Pancreas (tissue), 10 donors: ENCODE data around the gene IARS1. TPM values are rescaled to one million over a fixed set of nuclear protein-coding genes. Genes with fewer than 3 reads are reported as not detected.

ENCODE experiments used
- ATAC-seq, 4 donors: fragments of 200-7000 bp; cut with Tn5 transposase; one replicate each; pipeline versions ENCODE4 v1.8.0 to v1.9.1; 2020; ENCODE audit warnings: mild to moderate bottlenecking in 4 of 4, moderate library complexity in 4 of 4
- DNase-seq, 6 donors: peaks; one replicate each; pipeline ENCODE4 v3.0.0-alpha.2; 2020
- FAIRE-seq: peaks from 2 replicates; lab custom pipeline; 2012; peaks lifted over from hg19 to GRCh38; lab: Jason Lieb, UNC
- H3K27ac ChIP-seq, 4 donors: fragments of 200-600 bp; sonication (generic); 1 replicate in 3 of 4; 2 replicates in 1 of 4; pipeline versions ENCODE4 v1.5.0 to v1.8.0; 2020
- H3K27me3 ChIP-seq, 4 donors: fragments of 200-600 bp; one replicate each; pipeline ENCODE4 v1.8.0; 2021
- H3K36me3 ChIP-seq, 3 donors: fragments of 200-600 bp; sonication (generic) in 1 of 3; one replicate each; pipeline versions ENCODE4 v1.5.0 to v1.8.0; 2020 to 2021
- H3K4me1 ChIP-seq, 3 donors: fragments of 200-600 bp; one replicate each; pipeline ENCODE4 v1.8.0; 2021
- H3K4me3 ChIP-seq, 4 donors: fragments of 200-600 bp; sonication (generic) in 2 of 4; one replicate each; pipeline versions ENCODE4 v1.5.0 to v1.8.0; 2020 to 2021
- H3K9me3 ChIP-seq, 4 donors: fragments of 200-600 bp; one replicate each; pipeline ENCODE4 v1.8.0; 2021
- WGBS, 2 donors: extraction: QIAGEN DNeasy Blood & Tissue Kit; methylation state at CpG; one replicate each; pipeline ENCODE4 v1.1.7; 2013; 5-methylcytosine and 5-hydroxymethylcytosine counted together
- intact Hi-C, 3 donors: fragments of 100-400 bp; cut with DNase I; formaldehyde crosslinking; loops; one replicate each; pipeline versions ENCODE4 v1.11.1 to v1.14.2; 2022
- polyA plus RNA-seq, 2 donors: library from polyadenylated mRNA; stranded (reverse); fragments of 200-250 nt; gene quantifications; one replicate each; pipeline ENCODE4 v1.2.3, GENCODE V29; 2013
- total RNA-seq, 6 donors: library from RNA; stranded (reverse); fragmentation: NEBNext Ultra II Directional in 4 of 6; extraction: Animal tissue kit (Norgen Biotek cat#: 25700) in 4 of 6; gene quantifications; one replicate each; pipeline versions ENCODE4 v1.2.1 to v1.2.4, GENCODE V29; 2021 to 2023
- TF ChIP-seq, protein P1 (sequence below), 4 donors: fragments of 200-600 bp; sonication (generic) in 3 of 4; IDR thresholded peaks; one replicate each; pipeline versions ENCODE4 v1.5.0 to v1.8.0; 2021; ENCODE audit warnings: antibody characterized with exemption in 4 of 4
- donor health status: healthy with polysubstance abuse.
- donor health status: DM: no; HTN: no; CAD: no; lungs with moderate emphysema.
- donor health status: DM: no; HTN: no; CAD: no.
- donor health status: control.
- donor health status: control.
- donor health status: Bipolar disorder and iron deficiency.
- donor health status: DM: yes; HTN: yes; CAD: no.
- donor health status: DM: no; HTN: no; CAD: no.
- donor health status: DM: no; HTN: no; CAD: no.
- donor health status: DM: yes; HTN: yes; CAD: no.

IARS1 gene
- total RNA-seq (10 to 100 TPM; 25.9 to 89.3 (median 42.2) TPM), polyA plus RNA-seq (10 to 100 TPM; 16.8 to 30.9 TPM)

DNA sequence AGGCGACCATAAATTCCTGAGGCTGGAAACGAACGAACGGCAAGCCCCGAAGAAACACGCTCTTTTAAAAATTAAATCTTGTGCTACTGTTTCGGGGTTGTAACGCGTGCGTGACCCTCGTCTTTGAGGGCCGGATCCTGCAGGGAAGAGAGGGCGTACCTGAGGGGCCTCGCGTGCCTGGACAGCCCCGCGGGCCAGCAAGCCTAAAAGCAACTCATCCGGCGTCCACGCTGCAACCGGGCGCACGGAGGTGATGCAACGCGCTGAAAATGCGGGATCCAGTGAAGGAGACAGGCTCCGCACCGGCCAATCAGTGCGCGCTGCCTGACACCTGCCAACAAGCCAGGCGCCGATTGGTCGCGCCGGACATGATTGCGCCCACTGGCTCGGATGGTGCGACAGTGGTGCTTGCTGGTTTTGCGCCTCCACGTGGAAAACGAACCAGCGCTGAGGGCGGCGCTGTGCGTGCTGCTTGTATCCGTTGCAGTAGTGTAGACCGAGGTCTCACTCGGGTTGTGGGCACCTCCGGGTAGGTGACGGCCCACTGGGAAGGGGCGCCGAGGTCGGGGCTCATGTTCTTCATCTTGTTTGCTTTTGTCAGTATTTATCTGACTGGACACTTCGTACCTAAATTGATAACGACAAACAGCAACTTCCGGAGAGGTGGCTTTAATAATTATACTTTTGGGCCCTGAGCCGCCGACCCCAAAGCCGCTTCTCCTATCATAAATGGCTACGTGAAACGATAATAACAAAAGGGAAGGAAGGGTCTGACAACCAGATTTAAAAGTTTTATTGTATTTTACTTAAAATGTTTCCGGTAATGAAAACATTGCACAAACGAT lies at the start of gene IARS1:
Gene IARS1, minus strand, starts transcription at position 246 of the 845 bp plus-strand sequence. CDS start 4,278 bp downstream, outside the sequence.
- H3K27me3 ChIP-seq: no peaks in the 10 kb centered on the region
- H3K27ac ChIP-seq: peak within 1 kb of the TSS; percentile 19 to 77 (median 51)
- intact Hi-C loops: no loop called here
- peak; percentile 95 to 100 (median 97) for DNase-seq
- WGBS, 2 donors: 0% methylated on average over 63 of the region's 63 CpGs
- no peak for FAIRE-seq
- peaks cover 0 to 18% (median 9%) of the 10 kb centered on the region in 3 donors for H3K4me1 ChIP-seq
- ATAC-seq: peak; percentile 99 to 100 (median 100)
- H3K9me3 ChIP-seq: no peaks in the 10 kb centered on the region
- peak within 1 kb of the TSS; percentile 59 to 78 (median 71) for H3K4me3 ChIP-seq
- peaks cover 0 to 19% (median 5%) of the 10 kb centered on the region in 3 donors for H3K36me3 ChIP-seq
- TF ChIP-seq, protein P1, sequence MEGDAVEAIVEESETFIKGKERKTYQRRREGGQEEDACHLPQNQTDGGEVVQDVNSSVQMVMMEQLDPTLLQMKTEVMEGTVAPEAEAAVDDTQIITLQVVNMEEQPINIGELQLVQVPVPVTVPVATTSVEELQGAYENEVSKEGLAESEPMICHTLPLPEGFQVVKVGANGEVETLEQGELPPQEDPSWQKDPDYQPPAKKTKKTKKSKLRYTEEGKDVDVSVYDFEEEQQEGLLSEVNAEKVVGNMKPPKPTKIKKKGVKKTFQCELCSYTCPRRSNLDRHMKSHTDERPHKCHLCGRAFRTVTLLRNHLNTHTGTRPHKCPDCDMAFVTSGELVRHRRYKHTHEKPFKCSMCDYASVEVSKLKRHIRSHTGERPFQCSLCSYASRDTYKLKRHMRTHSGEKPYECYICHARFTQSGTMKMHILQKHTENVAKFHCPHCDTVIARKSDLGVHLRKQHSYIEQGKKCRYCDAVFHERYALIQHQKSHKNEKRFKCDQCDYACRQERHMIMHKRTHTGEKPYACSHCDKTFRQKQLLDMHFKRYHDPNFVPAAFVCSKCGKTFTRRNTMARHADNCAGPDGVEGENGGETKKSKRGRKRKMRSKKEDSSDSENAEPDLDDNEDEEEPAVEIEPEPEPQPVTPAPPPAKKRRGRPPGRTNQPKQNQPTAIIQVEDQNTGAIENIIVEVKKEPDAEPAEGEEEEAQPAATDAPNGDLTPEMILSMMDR (IDR thresholded peaks at IDR 0.05): no peak

DNA sequence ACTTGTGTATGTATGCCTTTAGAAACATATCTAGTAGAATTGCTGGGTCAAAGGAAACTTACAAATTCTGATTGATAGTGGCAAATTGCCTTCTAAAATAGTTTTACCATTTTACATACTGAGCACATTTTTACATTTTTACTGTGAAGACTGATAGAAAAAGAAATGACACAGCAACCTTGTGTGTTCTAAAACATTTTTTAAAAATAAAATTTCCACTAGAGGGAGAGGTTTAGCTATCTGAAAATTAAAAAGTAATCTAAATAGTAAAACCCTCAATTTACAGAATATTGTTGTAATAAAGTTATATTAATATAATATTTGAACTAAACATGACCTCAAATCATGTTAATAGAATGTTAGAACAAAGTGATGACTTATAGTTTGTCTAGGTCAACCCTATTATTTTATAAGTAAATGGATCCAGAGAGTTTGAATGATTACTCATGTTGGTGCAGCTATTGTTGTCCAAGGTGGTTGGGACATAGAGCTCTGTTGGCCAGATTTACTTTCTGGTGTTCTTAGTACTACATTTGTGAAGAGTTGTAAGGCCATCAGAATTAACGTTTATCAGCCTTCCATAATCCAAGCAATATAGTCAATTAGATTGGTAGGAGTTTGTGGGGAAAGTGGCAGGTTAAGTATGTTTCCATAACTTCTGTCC lies 49.5 kb upstream of the IARS1 start:
- peak; percentile 66 for FAIRE-seq
- no peaks in the 10 kb centered on the region for H3K9me3 ChIP-seq
- TF ChIP-seq, protein P1 (IDR thresholded peaks at IDR 0.05): no peak
- H3K27ac ChIP-seq: no peak overlapping the region
- WGBS, 2 donors: 73 to 88% methylated on average over 1 of the region's 1 CpG
- no peak overlapping the region for H3K4me3 ChIP-seq
- intact Hi-C loops: no loop called here
- no peak for ATAC-seq
- no peaks in the 10 kb centered on the region for H3K36me3 ChIP-seq
- no peak for DNase-seq
- no peaks in the 10 kb centered on the region for H3K4me1 ChIP-seq
- no peaks in the 10 kb centered on the region for H3K27me3 ChIP-seq

GRCh38 chr9:92341578-92341977 lies 48.1 kb upstream of the IARS1 start:
- no peaks in the 10 kb centered on the region for H3K4me1 ChIP-seq
- no peaks in the 10 kb centered on the region for H3K36me3 ChIP-seq
- H3K4me3 ChIP-seq: no peak overlapping the region
- DNase-seq: no peak
- ATAC-seq: no peak
- H3K27ac ChIP-seq: no peak overlapping the region
- H3K9me3 ChIP-seq: no peaks in the 10 kb centered on the region
- 95 to 100% methylated on average over 1 of the region's 1 CpG for WGBS, 2 donors
- H3K27me3 ChIP-seq: no peaks in the 10 kb centered on the region
- TF ChIP-seq, protein P1 (IDR thresholded peaks at IDR 0.05): no peak
- no peak for FAIRE-seq
- intact Hi-C loops: no loop called here

GRCh38 chr9:92333282-92333634 lies 39.8 kb upstream of the IARS1 start:
- intact Hi-C loops: no loop called here

More at GRCh38 chr9:92333282-92333634, 39.8 kb upstream of the IARS1 start:
- DNase-seq (no peak), ATAC-seq (no peak), FAIRE-seq (no peak)
- Histone ChIP-seq H3K36me3 (no peaks in the 10 kb centered on the region), H3K4me3 (no peak overlapping the region), H3K9me3 (no peaks in the 10 kb centered on the region), H3K27me3 (no peaks in the 10 kb centered on the region), H3K4me1 (no peaks in the 10 kb centered on the region), H3K27ac (no peak overlapping the region)
- TF ChIP-seq, protein P1 (IDR thresholded peaks at IDR 0.05): no peak
- WGBS, 2 donors: 97% methylated on average over 2 of the region's 2 CpGs
